ENCODE data around the gene TRIM67.

DNA sequence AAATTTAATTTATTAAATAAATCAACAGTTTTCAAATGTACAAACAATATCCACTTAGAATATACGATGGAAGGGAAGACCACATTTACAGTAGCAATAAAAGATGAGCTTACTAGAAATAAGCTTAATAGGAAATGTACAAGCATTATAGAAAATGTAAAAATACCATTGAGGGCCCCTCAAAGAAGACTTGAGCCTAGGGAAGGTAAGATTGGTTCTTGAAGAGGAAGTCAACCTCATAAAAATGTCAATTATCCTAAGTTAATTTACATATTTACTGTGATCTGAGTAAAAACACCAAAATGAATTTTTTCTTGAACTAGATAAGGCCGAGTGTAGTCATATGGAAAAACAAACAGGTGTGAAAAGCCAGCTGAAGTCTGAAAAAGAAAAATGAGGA, 39.7 kb upstream of the TRIM67 start:
- no peak for TF ChIP-seq EZH2 (optimal IDR thresholded peaks at IDR 0.05; ENCODE audit: low read depth, low read length)
- TF ChIP-seq, protein P1, sequence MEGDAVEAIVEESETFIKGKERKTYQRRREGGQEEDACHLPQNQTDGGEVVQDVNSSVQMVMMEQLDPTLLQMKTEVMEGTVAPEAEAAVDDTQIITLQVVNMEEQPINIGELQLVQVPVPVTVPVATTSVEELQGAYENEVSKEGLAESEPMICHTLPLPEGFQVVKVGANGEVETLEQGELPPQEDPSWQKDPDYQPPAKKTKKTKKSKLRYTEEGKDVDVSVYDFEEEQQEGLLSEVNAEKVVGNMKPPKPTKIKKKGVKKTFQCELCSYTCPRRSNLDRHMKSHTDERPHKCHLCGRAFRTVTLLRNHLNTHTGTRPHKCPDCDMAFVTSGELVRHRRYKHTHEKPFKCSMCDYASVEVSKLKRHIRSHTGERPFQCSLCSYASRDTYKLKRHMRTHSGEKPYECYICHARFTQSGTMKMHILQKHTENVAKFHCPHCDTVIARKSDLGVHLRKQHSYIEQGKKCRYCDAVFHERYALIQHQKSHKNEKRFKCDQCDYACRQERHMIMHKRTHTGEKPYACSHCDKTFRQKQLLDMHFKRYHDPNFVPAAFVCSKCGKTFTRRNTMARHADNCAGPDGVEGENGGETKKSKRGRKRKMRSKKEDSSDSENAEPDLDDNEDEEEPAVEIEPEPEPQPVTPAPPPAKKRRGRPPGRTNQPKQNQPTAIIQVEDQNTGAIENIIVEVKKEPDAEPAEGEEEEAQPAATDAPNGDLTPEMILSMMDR (IDR thresholded peaks at IDR 0.05; ENCODE audit: low read length): no peak
